ENCODE data around the gene TNNI2. TPM values are rescaled to one million over a fixed set of nuclear protein-coding genes. Genes with fewer than 3 reads are reported as not detected.

TNNI2 gene
- total RNA-seq, 1 experiment from 2014 or later = 0.46 TPM

GRCh38 chr11:1876361-1877063 lies 37.7 kb downstream of the TNNI2 start:
- BruUV-seq (replicated peaks) = no TSS peak
- in situ Hi-C loops (cut with HindIII; ENCODE audit: low pct_unique_long_range_greater_than_20kb, low sequenced_read_pairs) = no loop called here
- DNase-seq (ENCODE audit: low read depth, low spot score) (no peak), ATAC-seq (no peak)
- ChIA-PET POLR2A (interaction anchor here (0.6 kb wide), 3 partner anchors 78 to 336 kb away, joined by 3 to 13 read pairs (median 4); no protein-coding TSS in a partner anchor), CTCF (interaction anchor here (0.5 to 2.7 kb wide), 17 partner anchors 15 to 302 kb away, joined by 3 to 13 read pairs (median 4); partner anchors contain the start of gene PRR33)
- intact Hi-C loops (cut with micrococcal nuclease; ENCODE audit: unreplicated experiment) = no loop called here
- no peaks in the 10 kb centered on the region for H3K9me3 ChIP-seq (ENCODE audit: control insufficient read depth, insufficient read depth, low read depth, low read length)
- H3K36me3 ChIP-seq (ENCODE audit: control insufficient read depth, insufficient read depth, low read length) = no peaks in the 10 kb centered on the region
- H3K27me3 ChIP-seq (ENCODE audit: control insufficient read depth, insufficient read depth, low read length) = no peaks in the 10 kb centered on the region
- peak overlapping the region; percentile 44; the same call in 1 of the 2 replicates for H3K27ac ChIP-seq (ENCODE audit: low read length)
- TF ChIP-seq, protein P1, sequence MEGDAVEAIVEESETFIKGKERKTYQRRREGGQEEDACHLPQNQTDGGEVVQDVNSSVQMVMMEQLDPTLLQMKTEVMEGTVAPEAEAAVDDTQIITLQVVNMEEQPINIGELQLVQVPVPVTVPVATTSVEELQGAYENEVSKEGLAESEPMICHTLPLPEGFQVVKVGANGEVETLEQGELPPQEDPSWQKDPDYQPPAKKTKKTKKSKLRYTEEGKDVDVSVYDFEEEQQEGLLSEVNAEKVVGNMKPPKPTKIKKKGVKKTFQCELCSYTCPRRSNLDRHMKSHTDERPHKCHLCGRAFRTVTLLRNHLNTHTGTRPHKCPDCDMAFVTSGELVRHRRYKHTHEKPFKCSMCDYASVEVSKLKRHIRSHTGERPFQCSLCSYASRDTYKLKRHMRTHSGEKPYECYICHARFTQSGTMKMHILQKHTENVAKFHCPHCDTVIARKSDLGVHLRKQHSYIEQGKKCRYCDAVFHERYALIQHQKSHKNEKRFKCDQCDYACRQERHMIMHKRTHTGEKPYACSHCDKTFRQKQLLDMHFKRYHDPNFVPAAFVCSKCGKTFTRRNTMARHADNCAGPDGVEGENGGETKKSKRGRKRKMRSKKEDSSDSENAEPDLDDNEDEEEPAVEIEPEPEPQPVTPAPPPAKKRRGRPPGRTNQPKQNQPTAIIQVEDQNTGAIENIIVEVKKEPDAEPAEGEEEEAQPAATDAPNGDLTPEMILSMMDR (IDR thresholded peaks at IDR 0.05) = peak; percentile 93
- TF ChIP-seq, protein P2, sequence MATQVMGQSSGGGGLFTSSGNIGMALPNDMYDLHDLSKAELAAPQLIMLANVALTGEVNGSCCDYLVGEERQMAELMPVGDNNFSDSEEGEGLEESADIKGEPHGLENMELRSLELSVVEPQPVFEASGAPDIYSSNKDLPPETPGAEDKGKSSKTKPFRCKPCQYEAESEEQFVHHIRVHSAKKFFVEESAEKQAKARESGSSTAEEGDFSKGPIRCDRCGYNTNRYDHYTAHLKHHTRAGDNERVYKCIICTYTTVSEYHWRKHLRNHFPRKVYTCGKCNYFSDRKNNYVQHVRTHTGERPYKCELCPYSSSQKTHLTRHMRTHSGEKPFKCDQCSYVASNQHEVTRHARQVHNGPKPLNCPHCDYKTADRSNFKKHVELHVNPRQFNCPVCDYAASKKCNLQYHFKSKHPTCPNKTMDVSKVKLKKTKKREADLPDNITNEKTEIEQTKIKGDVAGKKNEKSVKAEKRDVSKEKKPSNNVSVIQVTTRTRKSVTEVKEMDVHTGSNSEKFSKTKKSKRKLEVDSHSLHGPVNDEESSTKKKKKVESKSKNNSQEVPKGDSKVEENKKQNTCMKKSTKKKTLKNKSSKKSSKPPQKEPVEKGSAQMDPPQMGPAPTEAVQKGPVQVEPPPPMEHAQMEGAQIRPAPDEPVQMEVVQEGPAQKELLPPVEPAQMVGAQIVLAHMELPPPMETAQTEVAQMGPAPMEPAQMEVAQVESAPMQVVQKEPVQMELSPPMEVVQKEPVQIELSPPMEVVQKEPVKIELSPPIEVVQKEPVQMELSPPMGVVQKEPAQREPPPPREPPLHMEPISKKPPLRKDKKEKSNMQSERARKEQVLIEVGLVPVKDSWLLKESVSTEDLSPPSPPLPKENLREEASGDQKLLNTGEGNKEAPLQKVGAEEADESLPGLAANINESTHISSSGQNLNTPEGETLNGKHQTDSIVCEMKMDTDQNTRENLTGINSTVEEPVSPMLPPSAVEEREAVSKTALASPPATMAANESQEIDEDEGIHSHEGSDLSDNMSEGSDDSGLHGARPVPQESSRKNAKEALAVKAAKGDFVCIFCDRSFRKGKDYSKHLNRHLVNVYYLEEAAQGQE (IDR thresholded peaks at IDR 0.05; ENCODE audit: insufficient read depth in 1 of 2, low read depth in 2 of 2, low read length in 1 of 2) = no peak
- H3K4me1 ChIP-seq (ENCODE audit: control insufficient read depth, insufficient read depth, low read length) = peaks cover 34% of the 10 kb centered on the region
- no peak overlapping the region for H3K4me3 ChIP-seq (ENCODE audit: low read depth in 2 of 2, low read length in 2 of 2)

- Histone ChIP-seq H3K4me3 (ENCODE audit: low read depth in 2 of 2, low read length in 2 of 2) (no peak overlapping the region), H3K27ac (ENCODE audit: low read length) (no peak overlapping the region), H3K9me3 (ENCODE audit: control insufficient read depth, insufficient read depth, low read depth, low read length) (no peaks in the 10 kb centered on the region), H3K4me1 (ENCODE audit: control insufficient read depth, insufficient read depth, low read length) (peaks cover 34% of the 10 kb centered on the region), H3K36me3 (ENCODE audit: control insufficient read depth, insufficient read depth, low read length) (no peaks in the 10 kb centered on the region), H3K27me3 (ENCODE audit: control insufficient read depth, insufficient read depth, low read length) (no peaks in the 10 kb centered on the region)
- ATAC-seq (no peak), DNase-seq (ENCODE audit: low read depth, low spot score) (no peak)
- in situ Hi-C loops (cut with HindIII; ENCODE audit: low pct_unique_long_range_greater_than_20kb, low sequenced_read_pairs) (no loop called here), intact Hi-C loops (cut with micrococcal nuclease; ENCODE audit: unreplicated experiment) (no loop called here)
- ChIA-PET CTCF (interaction anchor here (0.6 to 2.7 kb wide), 11 partner anchors 24 to 303 kb away, joined by 3 to 13 read pairs (median 4); no protein-coding TSS in a partner anchor), POLR2A (interaction anchor here (0.6 kb wide), 1 partner anchor 335 kb away, joined by 3 read pairs; no protein-coding TSS in a partner anchor)
- BruUV-seq (replicated peaks) = no TSS peak
- TF ChIP-seq SIN3A (IDR thresholded peaks at IDR 0.05; ENCODE audit: borderline replicate concordance, insufficient read depth, low read depth, low read length) = no peak
- TF ChIP-seq, protein P1 (IDR thresholded peaks at IDR 0.05) = no peak
- TF ChIP-seq TCF7L2 (IDR thresholded peaks at IDR 0.05; ENCODE audit: low read depth, low read length) = no peak
- TF ChIP-seq POLR2AphosphoS5 (IDR thresholded peaks at IDR 0.05; ENCODE audit: low read depth, low read length) = no peak
- TF ChIP-seq, protein P2 (IDR thresholded peaks at IDR 0.05; ENCODE audit: insufficient read depth in 1 of 2, low read depth in 2 of 2, low read length in 1 of 2) = no peak
These were observed 38.7 kb downstream of the TNNI2 start for GRCh38 chr11:1877211-1878136.
